GM21390 (cell line): ENCODE results near the gene SAMD4A.

Experiments used
- ATAC-seq: cut with Tn5 transposase; IDR thresholded peaks from one replicate; pipeline ENCODE4 v1.9.1; 2021; ENCODE audit not compliant: unreplicated experiment

The SAMD4A gene

DNA sequence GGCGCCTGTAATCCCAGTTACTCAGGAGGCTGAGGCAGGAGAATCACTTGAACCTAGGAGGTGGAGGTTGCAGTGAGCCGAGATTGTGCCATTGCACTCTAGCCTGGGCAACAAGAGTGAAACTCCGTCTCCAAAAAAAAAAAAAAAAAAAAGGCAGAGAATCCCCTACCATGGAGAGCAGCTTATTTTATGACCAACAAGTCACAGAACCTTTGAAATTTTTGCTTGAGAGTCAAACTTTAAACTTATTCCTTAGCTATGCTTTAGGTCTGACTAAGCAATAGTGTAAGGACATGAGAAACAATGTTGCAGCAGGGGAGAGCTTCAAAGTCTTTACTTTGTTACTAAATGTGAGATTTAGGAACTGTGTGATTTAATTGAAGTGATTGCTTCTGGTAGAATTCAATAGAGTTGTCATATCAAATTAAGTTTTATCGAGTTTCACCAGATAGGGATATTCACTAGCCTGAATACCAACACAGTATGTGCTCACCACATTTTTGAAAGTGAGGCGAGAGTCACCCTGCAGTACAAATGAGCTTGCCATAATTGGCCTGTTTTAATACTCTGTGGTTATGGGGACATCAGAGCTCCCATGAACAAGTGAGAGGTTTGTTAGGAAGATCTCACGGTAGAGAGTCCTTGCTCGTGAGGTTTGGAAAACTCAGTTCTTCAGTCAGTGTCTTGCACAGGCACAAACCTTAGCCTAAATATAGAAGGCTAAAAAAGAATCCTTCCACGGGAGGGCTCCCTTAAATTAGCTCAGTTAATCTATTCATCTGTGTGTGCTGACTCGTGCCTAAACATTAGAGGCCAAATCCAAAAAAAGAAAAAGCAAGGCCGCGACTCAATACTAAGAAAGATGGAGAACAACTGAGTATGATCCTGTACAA, 108.6 kb downstream of the SAMD4A start:
- no peak for ATAC-seq

DNA sequence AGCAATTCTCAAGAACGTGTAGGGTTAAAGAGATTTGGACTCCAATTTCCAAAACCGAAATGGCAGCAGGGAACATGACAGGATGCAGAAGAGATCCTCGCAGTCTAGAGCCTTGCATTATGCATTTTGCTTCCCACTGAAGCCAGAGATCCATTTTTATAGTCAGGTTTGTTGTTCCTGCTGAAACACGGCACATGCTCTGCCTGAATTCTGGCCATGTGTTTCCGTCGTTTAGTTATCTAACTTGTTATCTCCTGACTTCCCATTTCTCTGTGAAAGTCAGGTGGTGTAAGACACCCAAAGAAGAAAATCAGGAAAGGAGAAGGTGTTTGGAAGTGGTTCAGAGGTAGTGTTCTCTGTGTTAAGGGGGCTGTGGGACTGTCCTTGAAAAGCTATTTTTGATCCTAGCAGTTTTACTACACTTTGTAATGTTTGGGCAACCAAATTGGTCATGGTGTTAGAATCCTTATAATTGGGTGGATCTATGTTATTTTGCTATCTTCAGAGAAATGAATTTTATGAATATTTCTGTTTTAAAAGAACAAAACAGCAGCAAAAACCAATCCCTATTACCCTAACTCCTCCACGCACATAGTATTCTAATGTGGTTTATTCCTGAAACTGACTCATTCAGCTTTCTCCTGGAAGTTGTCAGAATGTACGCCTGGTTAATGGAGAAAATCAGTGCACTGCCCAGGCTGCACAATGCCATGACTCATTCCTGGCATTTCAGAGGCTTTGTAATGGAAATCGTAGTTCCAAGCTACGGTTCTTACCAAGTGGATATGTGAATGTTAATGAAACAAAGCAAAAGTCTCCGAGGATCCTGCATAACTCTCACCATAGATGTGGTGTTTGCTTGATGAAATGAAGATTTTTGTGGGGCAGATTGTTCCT, 110.1 kb downstream of the SAMD4A start:
- ATAC-seq: no peak

DNA sequence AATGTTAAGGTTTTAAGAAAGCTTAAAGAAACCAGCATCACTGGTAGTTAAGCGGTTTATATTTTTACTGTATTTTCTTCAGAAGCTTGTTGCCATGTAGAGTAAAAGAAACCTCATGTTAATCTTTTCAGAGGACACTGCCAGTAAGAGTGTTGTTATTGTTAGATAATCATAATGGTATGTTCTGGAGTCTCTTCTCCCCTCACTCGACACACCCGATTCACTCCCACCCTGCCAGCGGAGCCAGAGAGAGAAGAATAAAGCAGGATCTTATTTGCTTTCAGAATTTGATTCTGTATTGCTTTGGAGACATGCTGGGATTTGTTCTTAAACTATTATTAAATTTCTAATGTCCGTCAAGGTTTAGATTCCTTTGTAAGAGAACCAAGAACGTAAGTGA, 113.7 kb downstream of the SAMD4A start:
- no peak for ATAC-seq

DNA sequence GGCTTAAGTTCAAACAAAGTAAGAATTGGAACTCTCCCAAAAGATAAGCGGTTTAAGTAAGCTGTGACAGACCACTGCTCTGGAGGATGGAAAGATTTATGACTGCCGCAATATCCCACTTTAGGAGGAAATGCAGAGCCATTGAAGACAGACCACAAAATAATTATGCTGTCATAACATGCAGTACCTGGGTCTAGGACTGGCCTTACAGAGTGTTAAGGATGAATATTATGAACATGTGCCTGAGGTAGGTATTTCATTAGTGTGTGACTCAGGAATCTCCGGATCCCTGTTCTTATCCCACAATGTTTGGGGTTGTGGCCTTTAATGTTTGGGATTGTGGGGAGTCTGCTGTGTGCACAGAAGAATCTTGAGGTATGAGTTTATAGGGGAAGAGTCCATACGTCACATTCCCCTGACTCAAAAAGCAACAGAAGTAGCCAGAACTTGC, 114.9 kb downstream of the SAMD4A start:
- no peak for ATAC-seq

DNA sequence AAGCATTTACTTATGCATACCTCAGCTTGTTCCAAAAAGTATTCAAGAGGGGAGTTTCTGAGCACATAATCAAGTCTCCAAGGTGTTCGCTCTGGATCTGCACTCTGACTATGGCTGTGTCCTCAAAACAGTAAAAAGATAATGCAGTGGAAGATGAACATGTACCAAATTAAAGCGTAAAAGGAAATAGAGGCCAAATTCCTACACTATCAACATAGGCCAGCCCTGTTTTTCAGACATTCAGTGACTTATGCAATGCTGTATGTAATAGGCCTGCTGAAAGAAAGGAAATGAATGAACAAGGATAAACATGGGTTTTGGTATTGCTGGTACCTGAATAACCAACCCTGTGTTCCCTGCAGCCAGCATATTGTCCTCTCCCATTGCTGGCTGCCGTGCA, 115.7 kb downstream of the SAMD4A start:
- ATAC-seq: no peak

DNA sequence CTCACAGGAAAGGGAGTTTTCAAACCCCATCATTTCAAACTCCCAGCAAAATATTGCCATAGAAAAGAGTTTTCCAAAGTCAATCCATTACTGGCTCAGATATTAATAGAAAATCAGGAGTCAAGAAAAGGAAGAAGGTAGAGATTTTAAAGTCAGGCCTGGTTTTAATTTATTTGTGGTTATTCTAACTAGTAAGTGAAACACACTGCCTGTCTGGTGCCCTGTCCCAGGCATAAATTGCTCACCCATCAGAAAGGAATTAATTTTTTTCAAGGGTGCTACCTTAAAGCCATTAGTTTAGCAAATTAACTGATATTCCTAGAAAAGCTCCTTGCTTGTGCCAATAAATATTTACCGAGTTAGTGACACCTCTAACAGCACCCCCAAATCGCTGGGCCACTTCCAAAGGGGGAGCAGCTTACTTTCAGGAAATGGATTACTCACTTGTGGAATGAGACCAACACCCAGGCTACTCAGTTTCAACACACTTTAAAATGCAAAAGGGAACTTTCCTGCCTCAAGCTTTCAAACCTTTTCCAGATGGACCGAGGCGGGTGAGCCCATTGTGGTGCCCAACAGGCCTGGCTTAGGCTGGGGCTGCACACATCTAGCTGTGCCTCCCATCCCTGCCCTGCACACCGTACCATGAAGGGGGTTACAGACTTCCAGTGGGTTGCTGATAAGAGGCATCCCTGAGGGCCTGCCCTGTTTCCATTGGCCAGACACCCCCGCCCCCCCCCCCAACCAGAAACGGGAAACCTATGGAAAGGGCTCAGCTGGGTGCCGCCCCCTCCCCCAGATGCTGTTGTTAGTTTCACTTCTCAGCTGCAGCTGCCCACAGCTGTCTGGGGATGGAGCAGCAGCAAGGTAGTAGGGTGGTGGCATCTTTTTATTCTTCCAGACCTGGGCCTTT, 117.2 kb downstream of the SAMD4A start:
- no peak for ATAC-seq

DNA sequence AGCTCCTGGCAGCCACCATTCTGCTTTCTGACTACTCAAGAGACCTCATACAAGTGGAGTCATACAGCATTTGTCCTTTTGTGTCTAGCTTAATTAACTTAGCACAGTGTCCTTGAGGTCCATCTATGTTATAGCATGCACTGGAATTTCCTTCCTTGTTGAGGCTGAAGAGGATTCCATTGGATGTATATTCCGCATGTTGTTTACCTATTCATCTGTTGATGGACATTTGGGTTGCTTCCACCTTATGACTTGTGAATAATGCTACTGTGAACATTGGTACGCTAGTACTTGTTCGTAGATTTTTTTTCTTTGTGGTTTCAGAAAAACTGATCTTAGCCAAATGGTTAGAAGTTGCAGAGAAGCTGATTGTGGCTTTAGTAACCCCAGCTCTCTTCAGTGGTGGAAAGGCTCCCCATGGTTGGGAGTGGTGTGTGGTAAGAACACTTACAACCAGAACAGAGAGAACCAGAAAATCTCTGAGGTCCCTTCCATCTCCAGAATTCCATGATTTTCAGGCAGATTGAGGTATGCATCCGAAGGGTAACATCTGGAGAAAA, 118.4 kb downstream of the SAMD4A start:
- no peak for ATAC-seq

DNA sequence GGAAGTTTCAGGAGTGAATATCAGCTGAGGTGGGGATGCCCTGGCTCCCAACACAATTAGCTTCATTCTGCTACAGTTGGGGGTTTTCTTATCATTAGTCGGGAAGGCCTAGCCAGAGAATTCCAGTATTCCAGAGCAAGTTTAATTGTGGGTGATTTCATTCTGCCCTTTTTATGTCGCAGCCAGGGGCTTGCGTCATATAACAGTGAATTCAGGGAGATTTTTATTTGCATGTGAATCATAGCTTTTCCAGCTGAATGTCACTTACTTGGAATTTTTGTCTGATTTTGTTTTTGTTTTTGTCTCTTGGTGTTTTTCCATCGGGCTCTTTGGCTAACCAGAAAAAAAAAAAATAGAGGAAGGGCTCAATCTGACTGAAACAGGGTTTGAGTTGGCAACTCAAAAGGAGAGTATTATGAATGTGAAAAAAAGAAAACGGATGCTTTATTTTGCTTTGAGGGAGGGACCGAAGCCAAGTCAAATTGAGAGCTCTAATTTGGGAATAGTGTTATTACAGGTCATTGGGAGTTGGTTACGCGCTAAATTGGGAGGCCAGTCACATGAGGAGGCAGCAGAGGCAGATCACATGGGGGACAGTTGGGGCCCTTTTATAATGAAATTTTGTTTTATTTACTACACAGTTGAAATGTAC, 119.4 kb downstream of the SAMD4A start:
- ATAC-seq: no peak

DNA sequence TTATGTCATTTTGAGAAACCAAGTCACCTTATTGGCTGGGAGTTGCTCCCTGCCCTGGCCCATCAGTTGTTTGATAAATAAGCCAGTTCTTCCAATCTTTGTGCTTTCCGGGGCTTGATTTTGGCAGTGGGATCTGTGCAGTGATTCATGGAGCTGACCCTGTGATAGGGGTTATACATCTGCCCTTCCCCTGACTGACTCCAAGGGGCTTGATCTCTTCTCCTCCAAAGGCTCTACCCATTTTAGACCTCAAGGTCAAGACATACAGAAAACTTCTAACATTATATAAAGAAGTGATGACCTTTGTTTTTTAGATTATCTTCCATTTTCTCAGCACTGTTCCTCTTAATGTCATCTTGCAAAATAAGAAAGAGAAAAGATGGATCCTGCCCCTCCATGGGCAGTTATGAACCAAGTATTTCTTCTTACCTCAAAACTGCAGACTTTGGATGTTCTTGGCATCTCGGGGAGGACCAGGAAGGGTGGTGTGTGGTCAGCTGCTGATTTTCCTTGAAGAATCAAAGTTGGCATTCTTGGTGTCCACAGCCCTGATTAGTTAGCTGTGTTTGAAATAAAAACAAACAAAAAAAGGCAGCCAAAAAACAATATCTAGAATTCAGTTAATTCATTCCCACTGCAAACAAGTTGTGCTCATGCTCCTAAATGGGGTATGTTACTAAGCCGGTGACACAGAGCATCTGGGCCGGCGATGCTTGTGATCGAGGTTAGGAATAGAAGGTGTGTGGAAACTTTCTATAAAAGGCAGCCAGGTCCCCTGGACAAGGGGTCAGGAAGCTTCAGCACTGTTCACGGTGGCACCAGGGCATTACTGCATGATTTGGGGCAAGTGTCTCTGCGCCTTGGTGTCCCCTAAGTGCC, 120.2 kb downstream of the SAMD4A start:
- no peak for ATAC-seq

DNA sequence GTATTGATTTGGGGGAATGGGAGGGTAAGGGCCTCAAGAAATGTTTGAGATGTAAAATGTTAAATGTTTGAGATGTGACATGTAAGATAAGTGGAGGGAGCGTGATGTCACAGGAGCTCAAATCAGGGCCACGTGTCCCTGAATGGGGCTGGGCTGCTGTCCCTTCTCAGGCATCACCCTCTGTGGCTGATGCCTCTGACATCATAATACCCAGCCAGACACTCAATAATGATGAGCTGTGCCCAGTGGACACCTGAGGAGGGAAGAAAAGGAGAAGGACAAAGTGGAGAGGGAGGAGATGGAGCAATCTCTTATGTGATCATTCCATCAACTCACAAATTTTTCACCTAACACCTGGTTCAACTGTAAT, 120.8 kb downstream of the SAMD4A start:
- ATAC-seq: no peak

DNA sequence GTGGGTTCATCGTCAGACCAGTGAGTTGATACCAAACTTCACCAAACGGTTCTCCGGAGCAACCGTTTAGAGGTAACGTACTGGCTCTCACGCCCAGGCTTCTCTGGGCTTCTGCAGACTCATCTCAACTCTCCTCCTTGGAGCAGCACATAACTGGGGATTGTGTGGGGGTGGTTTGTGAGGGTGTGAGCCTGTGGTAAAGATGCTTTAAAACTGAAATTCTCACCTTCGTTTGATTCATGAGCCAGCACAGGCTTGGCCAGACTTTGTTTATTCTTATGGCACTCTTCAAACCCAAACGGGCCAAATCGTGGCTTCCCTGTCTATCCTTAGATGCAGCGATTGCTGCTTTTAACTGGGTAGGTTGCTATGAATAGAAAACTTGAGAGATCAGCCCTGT, 121.3 kb downstream of the SAMD4A start:
- no peak for ATAC-seq

DNA sequence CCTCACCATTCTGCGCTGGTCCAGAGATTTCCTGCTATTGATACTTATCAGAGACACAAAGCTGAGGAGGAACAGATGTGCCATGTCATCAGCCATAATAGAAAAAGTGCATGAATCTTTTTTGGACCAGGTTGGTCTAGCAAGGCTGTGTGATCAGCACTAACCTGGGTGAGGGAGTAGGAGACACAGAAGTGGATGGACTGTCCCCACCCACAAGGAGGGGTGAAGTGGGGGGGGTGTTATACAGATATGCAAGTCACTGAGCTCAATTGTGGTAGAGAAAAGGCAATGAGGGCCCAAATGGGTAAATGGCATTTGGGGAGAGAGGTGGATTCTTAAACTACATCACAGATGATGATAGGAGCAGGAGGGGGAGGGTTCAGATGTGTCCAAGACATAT, 123.0 kb downstream of the SAMD4A start:
- no peak for ATAC-seq

DNA sequence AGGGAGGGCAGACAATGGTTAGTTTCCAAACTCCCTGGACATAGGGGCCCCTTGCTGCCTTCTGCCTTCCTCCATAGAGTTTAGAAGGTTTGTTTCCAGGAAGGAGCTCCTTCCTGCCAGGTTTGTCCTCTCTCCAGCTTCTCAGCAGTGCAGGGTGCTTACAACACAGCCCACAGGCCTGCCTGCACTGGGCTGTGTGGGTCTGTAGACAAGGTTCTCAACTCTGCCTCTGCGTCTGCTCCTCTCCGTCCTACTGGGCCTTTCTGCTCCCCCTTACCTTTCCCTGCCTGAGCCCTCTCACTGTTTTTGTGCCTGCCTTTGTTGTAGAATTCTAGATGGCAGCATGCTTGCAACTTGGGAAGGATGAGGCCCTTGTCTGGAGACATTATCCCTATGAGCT, 124.0 kb downstream of the SAMD4A start:
- ATAC-seq: no peak

DNA sequence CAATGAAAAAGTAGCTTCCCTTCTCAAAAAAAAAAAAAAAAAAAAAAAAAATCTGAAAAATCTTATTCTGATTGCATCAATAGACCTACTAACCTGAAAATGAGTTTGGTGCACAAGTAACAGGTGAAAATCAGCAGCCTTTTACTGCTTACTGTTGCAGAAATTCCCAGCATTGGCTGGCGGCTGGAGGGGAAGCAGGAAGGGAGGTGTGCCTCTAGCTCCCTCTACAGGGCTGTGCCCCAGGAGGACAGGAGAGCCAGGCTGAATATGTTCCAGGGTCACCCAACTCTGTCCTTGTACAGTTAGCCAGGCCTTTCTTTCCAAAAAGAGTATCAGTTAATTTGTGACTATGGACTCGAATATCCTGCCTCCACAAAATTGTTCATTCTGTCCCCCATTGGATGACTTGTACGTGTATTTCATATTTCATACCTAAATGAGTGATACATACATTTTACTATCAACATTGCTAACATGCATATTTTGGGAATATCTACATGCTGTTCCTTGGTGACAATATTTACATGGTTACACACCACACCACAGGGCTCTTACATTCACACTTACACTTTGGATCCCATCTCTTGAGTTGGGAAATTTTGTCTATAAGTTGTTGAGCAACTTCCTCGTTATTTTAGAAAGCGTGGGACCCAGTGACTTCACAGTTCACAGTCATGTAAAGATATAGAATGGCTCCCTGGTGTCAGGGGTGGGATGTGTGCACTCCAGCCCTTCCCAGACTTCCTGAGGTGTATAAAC, 124.8 kb downstream of the SAMD4A start:
- no peak for ATAC-seq

DNA sequence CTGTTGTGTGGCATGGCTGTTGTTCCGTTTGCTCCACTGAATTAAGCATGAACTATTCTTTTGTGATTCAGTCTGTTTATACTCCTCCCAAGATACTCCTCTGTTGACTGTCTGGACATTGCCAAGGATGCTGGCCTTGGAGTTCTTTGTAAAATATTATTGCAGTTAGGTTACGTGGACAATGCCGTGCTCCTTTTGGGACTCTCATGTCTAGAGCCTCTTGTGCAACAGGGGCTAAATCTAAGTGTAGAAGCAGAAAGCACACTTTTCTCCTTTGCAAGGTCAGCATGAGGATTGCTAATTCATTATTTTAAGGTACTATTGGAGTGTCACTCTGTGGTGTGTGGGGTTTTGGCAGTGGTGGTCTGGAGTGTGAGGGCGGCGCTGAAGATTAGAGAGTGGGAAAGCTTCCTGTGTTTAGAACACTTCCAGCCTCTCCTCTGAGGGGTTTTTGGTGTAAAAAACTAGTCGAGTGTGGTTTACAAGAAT, 125.4 kb downstream of the SAMD4A start:
- ATAC-seq: no peak

DNA sequence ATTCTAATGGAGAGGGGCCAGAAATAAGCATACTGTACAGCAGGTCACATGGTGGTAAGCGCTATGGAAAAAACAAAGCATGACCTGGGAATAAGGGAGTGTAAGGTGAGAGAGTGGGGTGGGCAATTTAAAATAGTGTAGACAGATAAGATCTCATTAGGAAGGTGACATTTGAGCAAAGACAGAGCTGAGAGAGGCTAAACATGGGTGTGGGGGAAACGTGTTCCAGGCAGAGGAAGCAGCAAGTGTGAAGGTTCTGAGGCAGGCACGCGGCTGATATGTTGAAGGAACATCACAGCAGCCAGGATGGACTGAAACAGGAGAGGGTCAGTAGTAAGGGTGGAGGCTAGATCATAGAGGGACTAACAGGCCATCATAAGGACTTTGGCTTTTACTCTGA, 126.8 kb downstream of the SAMD4A start:
- no peak for ATAC-seq

DNA sequence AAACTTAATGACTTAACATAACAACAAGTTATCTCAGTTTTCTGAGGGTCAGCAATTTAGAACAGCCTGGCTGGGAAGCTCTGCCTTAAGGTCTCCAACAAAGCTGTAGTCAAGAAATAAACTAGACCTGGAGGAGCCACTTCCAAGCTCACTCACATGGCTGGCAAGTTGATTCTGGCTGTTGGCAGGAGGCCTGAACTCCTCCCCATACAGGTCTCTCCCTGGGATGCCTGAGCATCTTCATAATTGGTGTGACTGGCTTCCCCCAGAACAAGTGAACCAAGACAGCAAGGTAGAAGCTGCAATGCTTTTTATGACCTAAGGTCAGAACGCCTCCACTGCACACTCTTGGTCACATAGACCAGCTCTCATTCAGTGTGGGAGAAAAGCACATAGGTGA, 128.3 kb downstream of the SAMD4A start:
- no peak for ATAC-seq

DNA sequence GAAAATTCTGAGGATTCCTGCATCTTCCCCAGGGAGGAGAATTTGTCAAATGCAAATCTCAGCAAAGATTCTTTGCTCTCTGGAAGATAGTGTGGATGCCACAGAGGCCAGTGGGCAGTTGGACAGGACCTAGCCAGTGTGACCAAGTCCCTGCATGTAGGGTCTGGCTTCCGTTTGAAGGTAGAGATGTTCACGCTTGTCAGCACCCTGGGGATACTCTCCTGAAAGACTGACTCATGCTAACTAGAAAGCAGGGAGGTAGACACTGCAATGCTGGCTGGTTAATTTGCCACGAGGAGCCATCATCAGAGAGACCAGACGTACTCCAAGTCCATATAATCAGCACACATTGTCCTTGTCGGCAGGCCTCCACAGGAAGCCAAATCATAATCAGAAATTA, 130.1 kb downstream of the SAMD4A start:
- ATAC-seq: no peak
